Activated T-cell treated with anti-CD3 and anti-CD28 coated beads, Interleukin-2, amount 50 U/mL, for 1 hour (primary cell): ENCODE results near the gene NXPE3.
"Not testable (repeated sequence)": the region's sequence is repeated elsewhere in the genome, so short reads cannot be mapped to it uniquely, and the experiment has no call there.

ENCODE experiments used
- DNase-seq: peaks from one replicate; pipeline ENCODE4 v3.0.0-alpha.2; 2020

Gene NXPE3

DNA sequence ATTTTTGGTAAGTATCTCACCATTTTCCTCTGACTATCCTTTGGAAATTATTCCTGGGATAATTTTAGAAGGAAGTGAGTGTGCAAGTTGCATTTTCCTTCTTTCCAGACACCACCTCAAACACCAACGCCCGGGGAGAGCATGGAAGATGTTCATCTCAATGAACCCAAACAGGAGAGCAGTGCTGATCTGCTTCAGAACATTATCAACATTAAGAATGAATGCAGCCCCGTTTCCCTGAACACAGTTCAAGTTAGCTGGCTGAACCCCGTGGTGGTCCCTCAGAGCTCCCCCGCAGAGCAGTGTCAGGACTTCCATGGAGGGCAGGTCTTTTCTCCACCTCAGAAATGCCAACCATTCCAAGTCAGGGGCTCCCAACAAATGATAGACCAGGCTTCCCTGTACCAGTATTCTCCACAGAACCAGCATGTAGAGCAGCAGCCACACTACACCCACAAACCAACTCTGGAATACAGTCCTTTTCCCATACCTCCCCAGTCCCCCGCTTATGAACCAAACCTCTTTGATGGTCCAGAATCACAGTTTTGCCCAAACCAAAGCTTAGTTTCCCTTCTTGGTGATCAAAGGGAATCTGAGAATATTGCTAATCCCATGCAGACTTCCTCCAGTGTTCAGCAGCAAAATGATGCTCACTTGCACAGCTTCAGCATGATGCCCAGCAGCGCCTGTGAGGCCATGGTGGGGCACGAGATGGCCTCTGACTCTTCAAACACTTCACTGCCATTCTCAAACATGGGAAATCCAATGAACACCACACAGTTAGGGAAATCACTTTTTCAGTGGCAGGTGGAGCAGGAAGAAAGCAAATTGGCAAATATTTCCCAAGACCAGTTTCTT, 74.2 kb downstream of the NXPE3 start:
- no peak for DNase-seq

DNA sequence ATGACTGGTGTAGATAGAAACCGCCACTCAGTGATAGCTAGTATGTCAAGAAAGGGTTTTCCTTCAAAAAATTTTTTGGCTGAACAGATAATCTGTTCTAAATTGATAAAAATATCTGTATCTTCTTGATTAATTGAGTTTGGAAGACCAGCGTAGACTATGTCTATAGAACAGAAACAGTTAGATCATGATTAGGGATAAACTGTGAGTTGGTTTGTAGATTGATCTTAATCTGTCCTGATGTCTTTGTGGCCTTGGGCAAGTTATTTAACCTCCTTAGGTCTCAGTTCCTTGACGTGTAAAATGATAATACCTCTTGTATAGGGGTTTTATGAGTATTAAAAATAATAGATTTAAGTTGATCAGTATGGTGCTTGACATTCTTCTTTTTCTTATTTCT, 75.0 kb downstream of the NXPE3 start:
- DNase-seq = no peak

DNA sequence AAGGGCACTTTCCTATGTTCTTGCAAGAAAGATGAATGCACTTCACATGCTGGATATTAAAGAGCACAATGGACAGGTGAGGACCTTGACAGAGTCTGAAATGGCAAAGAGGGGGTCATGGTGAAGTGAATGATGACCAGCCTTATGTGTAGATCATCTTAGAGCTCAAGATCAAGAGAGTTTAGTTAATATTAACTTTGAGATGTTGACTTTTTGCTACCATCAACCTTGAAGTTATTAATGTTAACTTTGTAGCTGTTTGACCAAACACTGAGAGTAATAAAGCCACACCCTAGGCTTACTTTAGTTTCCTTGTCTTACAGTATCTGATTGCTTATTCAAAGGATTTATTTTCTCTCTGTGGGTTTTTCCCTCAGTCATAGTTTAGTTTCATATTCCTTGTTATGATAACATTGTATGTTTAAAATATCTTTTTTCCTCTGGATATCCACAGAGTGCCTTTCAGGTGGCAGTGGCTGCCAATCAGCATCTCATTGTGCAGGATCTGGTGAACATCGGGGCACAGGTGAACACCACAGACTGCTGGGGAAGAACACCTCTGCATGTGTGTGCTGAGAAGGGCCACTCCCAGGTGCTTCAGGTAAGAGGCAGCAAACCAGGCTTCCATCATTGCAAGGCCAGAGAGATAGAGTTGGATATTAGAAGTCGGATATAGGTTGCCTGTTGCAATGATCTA, 75.7 kb downstream of the NXPE3 start:
- no peak for DNase-seq

DNA sequence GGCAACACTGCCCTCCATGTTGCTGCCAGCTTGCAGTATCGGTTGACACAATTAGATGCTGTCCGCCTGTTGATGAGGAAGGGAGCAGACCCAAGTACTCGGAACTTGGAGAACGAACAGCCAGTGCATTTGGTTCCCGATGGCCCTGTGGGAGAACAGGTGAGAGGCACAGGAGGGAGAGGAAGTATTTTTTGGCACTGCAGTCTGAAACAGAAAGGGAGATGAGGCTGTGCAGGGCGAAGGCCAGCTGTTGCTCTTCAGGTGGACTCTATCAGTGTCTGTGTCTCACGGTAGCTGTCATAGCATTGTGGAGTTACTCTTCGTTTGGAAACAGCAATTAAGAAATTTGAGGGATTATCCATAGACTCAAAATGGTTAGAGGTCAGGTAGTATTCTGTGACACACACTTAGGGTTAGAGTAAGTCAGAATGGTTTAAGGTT, 78.3 kb downstream of the NXPE3 start:
- no peak for DNase-seq

DNA sequence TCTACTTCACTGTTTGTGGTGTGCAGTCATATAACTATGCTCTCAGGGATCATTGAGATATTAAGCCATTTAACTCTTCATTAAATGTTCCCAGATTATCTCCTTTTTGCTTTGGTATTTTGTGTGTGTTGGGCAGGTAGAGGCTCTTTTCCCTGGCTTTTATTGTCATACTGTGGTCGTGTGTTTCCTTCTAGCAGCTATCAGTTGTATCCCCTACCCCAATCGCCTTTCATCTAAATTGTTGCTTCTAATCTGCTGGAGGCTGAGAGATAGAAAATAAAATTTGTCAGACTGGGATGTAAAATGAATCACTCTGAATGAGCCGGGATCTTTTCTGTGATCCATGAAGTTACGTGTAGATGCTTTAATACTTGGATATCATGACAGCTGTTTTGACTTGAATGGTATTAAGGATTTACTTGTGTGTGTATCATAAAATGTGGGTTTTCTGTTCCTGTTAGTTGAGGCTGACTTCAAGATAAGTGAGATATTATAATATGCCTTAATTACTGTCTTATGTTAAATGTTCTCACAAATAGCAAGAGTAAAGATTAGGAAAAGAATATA, 79.5 kb downstream of the NXPE3 start:
- DNase-seq = no peak

DNA sequence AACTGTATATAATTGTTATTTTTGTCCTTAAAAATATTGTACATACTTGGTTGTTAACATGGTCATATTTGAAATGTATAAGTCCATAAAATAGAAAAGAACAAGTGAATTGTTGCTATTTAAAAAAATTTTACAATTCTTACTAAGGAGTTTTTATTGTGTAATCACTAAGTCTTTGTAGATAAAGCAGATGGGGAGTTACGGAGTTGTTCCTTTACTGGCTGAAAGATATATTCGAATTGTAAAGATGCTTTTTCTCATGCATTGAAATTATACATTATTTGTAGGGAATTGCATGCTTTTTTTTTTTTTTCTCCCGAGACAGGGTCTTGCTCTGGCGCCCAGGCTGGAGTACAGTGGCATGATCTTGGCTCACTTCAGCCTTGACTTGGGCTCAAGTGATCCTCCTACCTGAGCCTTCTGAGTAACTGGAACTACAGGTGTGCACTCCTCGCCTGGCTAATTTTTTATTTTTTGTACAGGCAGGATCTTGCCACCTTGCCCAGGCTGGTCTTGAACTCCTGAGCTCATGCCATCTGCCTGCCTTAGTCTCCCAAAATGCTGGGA, 81.0 kb downstream of the NXPE3 start:
- DNase-seq = no peak

DNA sequence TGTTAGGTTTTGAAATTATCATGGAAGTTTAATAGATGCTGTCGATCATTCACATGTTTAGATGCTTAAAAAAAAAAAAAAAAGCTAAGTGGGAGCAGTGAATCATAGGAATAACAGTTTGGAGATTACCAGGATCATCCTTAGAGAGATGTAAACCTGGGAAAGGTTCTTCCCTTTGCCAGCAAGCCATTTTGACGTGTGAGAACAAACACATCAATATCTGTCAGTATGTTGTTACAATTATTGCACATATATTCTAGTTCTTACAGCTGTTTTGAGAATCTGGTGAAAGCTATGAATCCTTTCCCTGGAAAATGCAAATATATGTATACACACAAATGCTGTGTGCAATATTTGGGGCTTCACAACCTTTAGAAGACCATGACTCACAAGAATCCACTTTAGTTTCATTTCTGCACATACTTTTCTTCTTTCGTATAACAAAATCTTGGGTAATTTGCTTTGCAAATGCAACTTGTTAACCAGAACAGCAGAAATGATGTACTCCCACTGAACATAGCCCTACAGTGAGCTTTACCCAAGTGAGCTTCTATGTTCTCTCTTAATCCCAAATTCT, 82.3 kb downstream of the NXPE3 start:
- DNase-seq = no peak

DNA sequence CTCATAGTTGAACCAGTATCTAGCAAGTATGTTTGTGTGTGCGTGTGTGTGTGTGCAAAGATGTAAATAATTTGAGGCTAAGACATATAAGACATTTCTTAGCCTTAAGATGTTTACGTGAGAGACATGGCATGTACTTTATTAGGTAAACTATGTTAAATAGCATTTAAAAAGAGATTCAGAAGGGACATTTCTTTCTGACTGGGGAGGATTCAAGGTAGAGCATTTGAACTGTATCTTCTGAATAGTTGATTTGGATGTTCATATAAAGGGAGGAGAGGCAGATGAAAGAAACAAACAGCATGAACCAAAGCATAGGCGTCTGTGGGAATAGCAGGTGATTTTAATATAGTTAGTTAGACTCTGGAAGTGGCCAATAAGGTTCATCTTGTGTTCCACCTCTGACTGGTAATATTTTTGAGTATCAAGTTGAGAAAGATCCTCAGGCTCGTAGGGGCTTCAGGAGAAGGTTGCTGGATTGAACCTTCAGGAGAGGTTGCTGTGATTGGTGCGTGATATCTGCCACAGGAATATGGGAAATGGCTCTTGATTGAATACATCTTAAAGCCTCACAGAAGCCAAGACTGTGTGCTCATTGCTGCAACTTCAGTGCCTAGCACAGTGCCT, 82.9 kb downstream of the NXPE3 start:
- no peak for DNase-seq

DNA sequence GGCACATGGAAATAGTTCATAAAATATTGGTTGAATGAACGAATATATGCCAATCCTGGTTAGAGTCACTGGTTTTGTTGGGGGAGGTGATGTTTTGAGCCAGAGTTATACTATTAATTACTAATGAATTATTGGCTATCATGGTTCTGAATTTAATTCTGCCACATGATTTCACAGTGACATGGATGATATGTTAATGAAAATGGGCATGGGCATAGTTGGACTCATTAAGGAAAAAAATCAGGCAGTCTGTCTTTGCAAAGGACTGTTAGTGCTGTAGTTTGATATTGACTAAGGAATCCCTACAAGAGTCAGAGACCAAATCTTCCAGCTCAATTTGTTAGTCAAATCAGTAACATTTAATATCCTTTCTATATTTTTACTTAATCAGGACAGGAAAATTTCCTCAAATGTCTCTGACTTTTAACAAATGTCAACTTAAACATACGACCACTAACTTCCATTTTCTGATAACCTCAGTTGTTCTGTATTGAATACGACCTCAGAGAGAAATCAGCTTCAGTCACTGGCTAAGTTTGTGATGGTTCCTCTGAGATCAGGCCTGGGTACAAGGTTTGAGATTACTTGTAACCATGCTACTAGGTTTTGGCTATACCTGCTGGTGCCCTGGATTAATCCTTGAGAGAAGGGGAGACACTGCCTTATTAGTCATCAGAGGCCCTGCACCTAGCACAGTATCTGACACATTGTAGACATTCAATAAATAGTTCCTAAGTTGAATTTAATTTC, 83.6 kb downstream of the NXPE3 start:
- DNase-seq = no peak

DNA sequence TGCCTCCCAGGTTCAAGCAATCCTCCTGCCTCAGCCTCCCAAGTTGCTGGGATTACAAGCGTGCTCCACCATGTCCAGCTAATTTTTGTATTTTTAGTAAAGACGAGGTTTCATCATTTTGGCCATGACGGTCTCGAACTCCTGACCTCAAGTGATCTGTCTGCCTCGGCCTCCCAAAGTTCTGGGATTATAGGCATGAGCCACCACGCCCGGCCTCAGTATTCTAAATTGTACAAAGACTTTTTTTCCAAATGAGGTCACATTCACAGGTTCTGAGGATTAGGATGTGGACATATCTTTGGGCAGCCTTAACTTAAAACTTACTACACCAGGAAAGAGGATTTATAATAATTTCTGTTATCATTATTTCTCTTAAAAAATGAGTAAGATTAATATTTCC, 85.9 kb downstream of the NXPE3 start:
- not testable (repeated sequence) for DNase-seq

DNA sequence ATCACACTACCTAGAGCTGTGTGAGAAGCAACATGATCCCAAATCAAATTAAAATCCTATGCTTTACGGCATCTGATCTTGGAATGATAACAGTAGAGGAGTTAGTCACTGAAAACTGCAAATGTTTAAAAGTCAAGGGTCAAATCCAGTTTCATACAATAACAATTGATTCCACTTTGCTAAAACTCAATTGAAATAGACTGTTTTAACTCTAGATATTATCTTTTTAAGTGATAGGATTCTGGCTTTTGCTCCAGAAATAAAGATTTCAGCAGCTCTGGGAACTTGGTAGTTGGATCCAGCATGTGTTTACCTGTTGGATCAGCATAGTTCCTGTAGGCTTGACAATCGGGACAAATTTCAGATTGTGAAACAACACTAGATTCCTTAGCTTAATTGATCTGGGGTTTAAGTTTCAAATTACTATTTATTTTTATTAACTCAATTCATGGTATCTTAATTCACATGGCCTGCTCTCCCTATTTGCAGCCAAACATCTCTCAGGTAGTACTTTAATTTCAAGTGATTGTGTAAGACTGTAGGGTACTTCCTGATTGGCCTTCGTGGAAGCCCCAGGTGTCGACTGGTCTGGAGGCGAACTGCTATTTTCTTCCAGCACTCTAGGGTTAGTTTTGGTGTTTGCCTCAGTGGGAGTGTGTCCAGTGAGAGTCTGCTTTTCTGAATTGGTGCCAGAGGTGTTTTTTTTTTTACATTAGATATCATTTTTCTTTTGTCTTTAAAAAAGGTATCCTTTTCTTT, 86.9 kb downstream of the NXPE3 start:
- DNase-seq = no peak

DNA sequence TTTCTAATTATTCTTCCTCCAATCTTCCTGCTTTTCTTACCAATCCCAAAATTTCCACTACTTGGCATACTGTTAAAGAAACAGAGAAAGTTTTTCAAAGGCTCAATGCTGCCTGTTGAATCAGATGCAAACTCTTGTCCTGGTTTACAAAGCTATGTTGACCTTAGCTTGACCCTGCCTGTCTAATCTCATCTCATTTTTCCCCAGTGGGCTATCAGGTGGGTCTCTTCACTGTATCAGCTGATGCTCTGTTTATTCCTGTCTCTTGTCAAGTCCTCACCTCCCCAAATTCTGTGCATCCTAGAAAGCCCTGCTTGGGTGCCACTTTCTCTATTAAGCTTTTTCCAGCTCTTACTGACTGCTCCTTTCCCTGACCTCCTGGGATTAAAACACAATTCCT, 88.5 kb downstream of the NXPE3 start:
- no peak for DNase-seq

DNA sequence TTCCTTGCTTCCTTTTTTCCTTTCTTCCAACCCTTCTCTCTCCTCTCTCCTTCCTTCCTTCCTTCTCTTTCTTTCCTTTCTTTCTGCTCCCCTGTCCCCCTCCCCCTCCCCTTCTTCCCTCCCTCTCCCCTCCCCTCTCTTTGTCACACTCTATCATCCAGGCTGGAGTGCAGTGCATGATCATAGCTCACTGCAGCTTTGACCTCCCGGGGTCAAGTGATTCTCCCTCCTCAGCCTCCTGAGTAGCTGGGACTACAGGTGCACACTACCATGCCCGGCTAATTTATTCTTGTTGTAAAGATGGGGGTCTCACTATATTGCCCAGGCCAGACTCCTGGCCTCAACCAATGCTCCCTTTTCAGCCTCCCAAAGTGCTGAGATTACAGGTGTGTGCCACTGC, 89.0 kb downstream of the NXPE3 start:
- DNase-seq = no peak

DNA sequence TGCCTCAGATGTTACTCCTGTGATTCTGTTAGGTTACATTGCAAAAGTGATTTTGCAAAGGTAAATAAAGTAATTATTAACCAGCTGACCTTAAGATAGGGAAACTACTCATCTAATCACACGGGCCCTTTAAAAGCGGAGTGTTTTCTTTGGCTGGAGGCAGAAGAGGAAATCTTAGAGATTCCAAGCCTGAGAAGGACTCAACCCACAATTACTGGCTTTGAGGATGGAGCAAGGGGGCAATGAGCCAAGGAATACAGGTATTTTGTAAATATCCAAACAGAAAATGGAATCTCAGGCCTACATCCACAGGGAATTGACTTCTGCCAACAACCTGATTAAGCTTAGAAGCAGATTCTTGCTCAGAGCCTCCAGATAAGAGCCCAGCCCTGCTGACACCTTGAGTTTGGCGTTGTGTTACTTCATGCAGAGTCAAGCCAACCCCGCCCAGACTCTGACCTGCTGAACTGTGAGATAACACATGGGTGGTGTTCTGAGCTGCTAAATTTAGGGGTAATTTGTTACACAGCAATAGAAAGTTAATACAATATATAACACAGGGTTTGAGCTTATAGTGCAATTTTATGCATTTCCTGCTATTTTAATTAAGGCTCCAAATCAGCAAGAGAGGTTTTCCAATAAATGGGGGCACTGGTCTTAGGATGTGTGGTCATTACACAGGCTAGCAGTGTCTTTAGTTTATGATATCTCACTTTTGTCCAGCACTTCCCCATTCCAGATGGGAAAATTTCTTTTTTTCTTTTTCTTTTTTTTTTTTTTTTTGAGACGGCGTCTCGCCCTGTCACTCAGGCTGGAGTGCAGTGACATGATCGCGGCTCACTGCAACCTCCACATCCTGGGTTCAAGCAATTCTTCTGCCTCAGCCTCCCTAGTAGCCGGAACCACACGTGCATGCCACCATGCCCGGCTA, 89.8 kb downstream of the NXPE3 start:
- no peak for DNase-seq

DNA sequence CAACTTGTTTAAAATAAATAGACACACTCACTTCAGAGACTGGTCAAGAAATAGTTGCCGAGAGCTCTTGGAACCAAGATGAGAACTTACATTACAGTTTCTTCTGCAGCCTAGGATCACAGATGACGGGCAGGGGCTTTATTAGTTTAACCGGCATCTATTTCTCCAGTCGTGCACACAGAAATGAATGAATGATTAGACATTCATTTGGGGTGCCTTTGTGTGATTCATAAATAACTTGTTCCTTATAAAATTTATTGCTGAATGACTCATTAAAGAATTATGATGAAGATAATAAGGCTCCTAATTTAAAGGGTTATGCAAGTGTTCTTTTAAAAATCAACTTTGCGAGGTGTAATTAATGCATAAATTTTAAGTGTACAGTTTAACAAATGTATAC, 91.1 kb downstream of the NXPE3 start:
- DNase-seq = no peak

DNA sequence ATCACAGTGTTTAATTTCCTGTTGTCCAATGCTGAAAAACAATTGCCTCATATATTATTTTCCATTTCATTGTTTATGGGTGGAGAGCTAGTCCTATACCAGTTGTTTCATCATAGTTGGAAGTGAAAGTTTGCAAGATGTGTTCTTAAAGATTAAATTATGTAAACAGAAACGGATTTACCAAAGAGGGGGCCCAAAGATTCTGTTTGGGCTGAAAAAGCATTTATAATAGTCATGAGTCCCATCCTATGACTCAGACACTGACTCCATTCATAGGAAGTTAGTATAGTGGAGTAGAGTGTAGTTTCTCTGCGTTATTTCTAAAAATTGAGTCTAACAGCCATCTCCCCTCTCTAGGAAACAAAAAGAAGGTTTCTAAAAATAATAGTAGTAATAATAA, 94.6 kb downstream of the NXPE3 start:
- DNase-seq = no peak

DNA sequence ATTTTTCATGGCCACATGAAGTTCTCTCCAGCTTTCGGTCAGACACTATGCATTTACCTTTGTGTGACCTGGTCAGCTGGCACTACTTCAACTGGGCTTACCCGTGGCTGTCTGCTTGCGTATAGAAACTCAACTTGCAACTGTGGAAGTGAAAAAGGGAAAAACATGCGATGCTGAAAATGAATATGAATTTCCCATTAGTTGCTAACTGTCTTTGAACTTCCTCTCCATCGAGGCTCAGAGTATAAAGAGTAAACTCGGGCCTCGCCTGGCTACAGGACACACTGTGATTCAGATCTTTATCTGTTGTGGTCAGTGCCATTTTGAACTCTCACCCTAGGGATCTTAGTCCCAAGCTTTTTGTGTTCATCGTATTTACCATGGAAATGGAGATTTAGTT, 97.1 kb downstream of the NXPE3 start:
- no peak for DNase-seq
